Measurements from ENCODE around the gene CEP131.

DNA sequence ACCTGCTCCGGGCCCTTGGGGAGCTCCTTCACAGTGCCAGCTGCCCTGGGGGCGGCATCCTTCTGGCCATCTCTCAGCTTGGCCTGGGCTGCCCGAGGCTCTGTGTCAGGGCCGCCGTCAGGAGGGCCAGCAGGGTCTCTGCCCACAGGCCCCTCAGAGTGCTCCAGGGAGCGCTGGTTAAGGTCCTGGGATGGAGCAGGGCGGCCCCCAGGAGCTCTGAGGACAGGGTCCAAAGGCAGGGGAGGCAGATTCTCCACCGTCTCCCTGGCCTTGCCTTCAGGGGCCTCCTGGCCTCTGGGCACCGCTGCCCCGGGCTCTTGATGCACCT is 23.5 kb upstream of the CEP131 start:
- TF ChIP-seq, protein P1, sequence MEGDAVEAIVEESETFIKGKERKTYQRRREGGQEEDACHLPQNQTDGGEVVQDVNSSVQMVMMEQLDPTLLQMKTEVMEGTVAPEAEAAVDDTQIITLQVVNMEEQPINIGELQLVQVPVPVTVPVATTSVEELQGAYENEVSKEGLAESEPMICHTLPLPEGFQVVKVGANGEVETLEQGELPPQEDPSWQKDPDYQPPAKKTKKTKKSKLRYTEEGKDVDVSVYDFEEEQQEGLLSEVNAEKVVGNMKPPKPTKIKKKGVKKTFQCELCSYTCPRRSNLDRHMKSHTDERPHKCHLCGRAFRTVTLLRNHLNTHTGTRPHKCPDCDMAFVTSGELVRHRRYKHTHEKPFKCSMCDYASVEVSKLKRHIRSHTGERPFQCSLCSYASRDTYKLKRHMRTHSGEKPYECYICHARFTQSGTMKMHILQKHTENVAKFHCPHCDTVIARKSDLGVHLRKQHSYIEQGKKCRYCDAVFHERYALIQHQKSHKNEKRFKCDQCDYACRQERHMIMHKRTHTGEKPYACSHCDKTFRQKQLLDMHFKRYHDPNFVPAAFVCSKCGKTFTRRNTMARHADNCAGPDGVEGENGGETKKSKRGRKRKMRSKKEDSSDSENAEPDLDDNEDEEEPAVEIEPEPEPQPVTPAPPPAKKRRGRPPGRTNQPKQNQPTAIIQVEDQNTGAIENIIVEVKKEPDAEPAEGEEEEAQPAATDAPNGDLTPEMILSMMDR (IDR thresholded peaks at IDR 0.05) = no peak
- no peak for TF ChIP-seq POLR2A (IDR thresholded peaks at IDR 0.05)
